CD4-positive, alpha-beta memory T cell (primary cell): Measurements from ENCODE around the gene IRF6. TPM values are rescaled to one million over a fixed set of nuclear protein-coding genes. Genes with fewer than 3 reads are reported as not detected.

Source experiments
- CTCF ChIA-PET: fragments of 350-600 bp; sonication (Branson Sonifier 250); formaldehyde crosslinking; loops from one replicate; lab custom pipeline; 2021; ENCODE audit warnings: inconsistent platforms; ENCODE audit not compliant: partially characterized antibody; lab: Charles Lee
- POLR2A ChIA-PET: fragments of 350-600 bp; sonication (Branson Sonifier 250); formaldehyde crosslinking; loops from one replicate; lab custom pipeline; 2021; ENCODE audit not compliant: partially characterized antibody; lab: Charles Lee
- DNase-seq, 5 donors: peaks; one replicate each; pipeline versions ENCODE4 v3.0.0 to v3.0.0-alpha.2; 2020 to 2022; ENCODE audit warnings: mixed read lengths in 1 of 5
- H3K27ac ChIP-seq: one replicate; pipeline ENCODE4 v1.7.0; 2013; ENCODE audit warnings: low read depth, low read length
- H3K27me3 ChIP-seq: 2 replicates; pipeline ENCODE4 v1.7.0; 2013; ENCODE audit warnings: mild to moderate bottlenecking, low read length, moderate library complexity; ENCODE audit not compliant: insufficient read depth
- H3K36me3 ChIP-seq: 2 replicates; pipeline ENCODE4 v1.7.0; 2013; ENCODE audit warnings: mild to moderate bottlenecking, low read length, moderate library complexity; ENCODE audit not compliant: insufficient read depth
- H3K4me1 ChIP-seq: 2 replicates; pipeline ENCODE4 v1.7.0; 2013; ENCODE audit warnings: mild to moderate bottlenecking, low read length, moderate library complexity; ENCODE audit not compliant: insufficient read depth
- H3K4me3 ChIP-seq, 2 donors: one replicate each; pipeline ENCODE4 v1.7.0; 2013; ENCODE audit warnings: low read length in 2 of 2, mild to moderate bottlenecking in 1 of 2
- H3K9me3 ChIP-seq, 2 donors: one replicate each; pipeline ENCODE4 v1.7.0; 2013; ENCODE audit warnings: low read length in 2 of 2, control low read depth in 1 of 2; ENCODE audit not compliant: control insufficient read depth in 1 of 2
- H3K27ac Mint-ChIP-seq, 7 donors: one replicate each; pipeline ENCODE4 v1.8.0; 2020 to 2021; ENCODE audit warnings: mixed read lengths in 7 of 7, mild to moderate bottlenecking in 6 of 7, inconsistent platforms in 3 of 7, moderate library complexity in 3 of 7
- H3K27me3 Mint-ChIP-seq, 2 donors: one replicate each; pipeline ENCODE4 v1.8.0; 2020 to 2021; ENCODE audit warnings: mixed read lengths in 2 of 2
- H3K36me3 Mint-ChIP-seq, 2 donors: one replicate each; pipeline ENCODE4 v1.8.0; 2020 to 2021; ENCODE audit warnings: mixed read lengths in 2 of 2, inconsistent platforms in 1 of 2, mild to moderate bottlenecking in 1 of 2
- H3K4me1 Mint-ChIP-seq, 4 donors: one replicate each; pipeline ENCODE4 v1.8.0; 2020 to 2021; ENCODE audit warnings: mixed read lengths in 4 of 4, mild to moderate bottlenecking in 1 of 4
- H3K4me3 Mint-ChIP-seq, 8 donors: one replicate each; pipeline ENCODE4 v1.8.0; 2020 to 2021; ENCODE audit warnings: mixed read lengths in 8 of 8, mild to moderate bottlenecking in 7 of 8, moderate library complexity in 6 of 8, inconsistent platforms in 3 of 8
- H3K9me3 Mint-ChIP-seq, 8 donors: one replicate each; pipeline ENCODE4 v1.8.0; 2020 to 2021; ENCODE audit warnings: mixed read lengths in 8 of 8, mild to moderate bottlenecking in 5 of 8, inconsistent platforms in 3 of 8, moderate library complexity in 1 of 8
- intact Hi-C: fragments of 100-400 bp; cut with micrococcal nuclease; formaldehyde crosslinking; loops from one replicate; pipeline ENCODE4 v1.15.1; 2023
- polyA plus RNA-seq, 2 donors: library from polyadenylated mRNA; unstranded; fragments of 300-500 nt; fragmentation: Illumina TruSeq; gene quantifications; one replicate each; pipeline ENCODE4 v1.2.3, GENCODE V29; 2021
- total RNA-seq, 2 experiments: library from RNA; stranded (reverse); gene quantifications; one replicate each; pipeline ENCODE4 v1.2.3, GENCODE V29; 2021

Gene IRF6
- total and polyA plus RNA-seq, 4 experiments from 2014 or later = 0.15 to 0.50 (median 0.42) TPM; not detected in 1

GRCh38 chr1:209775678-209776077 is 30.3 kb downstream of the IRF6 start:
- no peaks in the 10 kb centered on the region for H3K9me3 ChIP-seq
- POLR2A ChIA-PET = interaction anchor here (0.8 to 36.1 kb wide), 4 partner anchors 2 to 81 kb away, joined by 3 to 1778 read pairs (median 890); partner anchors contain the start of genes C1orf74, TRAF3IP3 and UTP25
- H3K4me3 ChIP-seq = no peak overlapping the region
- H3K27ac ChIP-seq = no peak overlapping the region
- intact Hi-C loops = no loop called here
- no peaks in the 10 kb centered on the region for H3K27me3 ChIP-seq
- peaks cover 69% of the 10 kb centered on the region for H3K4me1 ChIP-seq
- no peak for DNase-seq
- peaks cover 36 to 56% of the 10 kb centered on the region in 2 donors for H3K36me3 Mint-ChIP-seq
- CTCF ChIA-PET = interaction anchor here (0.9 to 1.6 kb wide), 5 partner anchors 8 to 49 kb away, joined by 3 to 5 read pairs (median 3); no protein-coding TSS in a partner anchor
- peak overlapping the region in 5 of 7 donors; percentile 43 to 88 (median 48) for H3K27ac Mint-ChIP-seq
- H3K36me3 ChIP-seq = peaks cover 86% of the 10 kb centered on the region
- H3K27me3 Mint-ChIP-seq = no peaks in the 10 kb centered on the region
- no peaks in the 10 kb centered on the region for H3K9me3 Mint-ChIP-seq
- peaks cover 18 to 30% (median 22%) of the 10 kb centered on the region in 4 donors for H3K4me1 Mint-ChIP-seq
- H3K4me3 Mint-ChIP-seq = no peak overlapping the region

- Mint-ChIP-seq H3K27me3 (no peaks in the 10 kb centered on the region), H3K4me1 (peaks cover 18 to 28% (median 19%) of the 10 kb centered on the region in 4 donors), H3K9me3 (no peaks in the 10 kb centered on the region), H3K27ac (peak overlapping the region in 5 of 7 donors; percentile 43 to 88 (median 72)), H3K36me3 (peaks cover 27 to 52% of the 10 kb centered on the region in 2 donors), H3K4me3 (peak overlapping the region in 2 of 8 donors; percentile 7 to 61)
- peaks cover 77% of the 10 kb centered on the region for H3K36me3 ChIP-seq
- ChIA-PET CTCF (interaction anchor here (1.1 to 3.6 kb wide), 6 partner anchors 13 to 49 kb away, joined by 3 to 32 read pairs (median 4); no protein-coding TSS in a partner anchor), POLR2A (interaction anchor here (1.4 to 36.1 kb wide), 6 partner anchors 1 to 89 kb away, joined by 3 to 1778 read pairs (median 10); partner anchors contain the start of genes C1orf74, TRAF3IP3 and UTP25)
- intact Hi-C loops = no loop called here
- DNase-seq = no peak
- H3K4me1 ChIP-seq = peaks cover 71% of the 10 kb centered on the region
- H3K9me3 ChIP-seq = no peaks in the 10 kb centered on the region
- no peak overlapping the region for H3K4me3 ChIP-seq
- H3K27me3 ChIP-seq = no peaks in the 10 kb centered on the region
- no peak overlapping the region for H3K27ac ChIP-seq
Measured at GRCh38 chr1:209774592-209774991, 31.4 kb downstream of the IRF6 start.

GRCh38 chr1:209772126-209772525 is 33.8 kb downstream of the IRF6 start:
- peaks cover 70% of the 10 kb centered on the region for H3K4me1 ChIP-seq
- Mint-ChIP-seq H3K27ac (no peak overlapping the region), H3K9me3 (no peaks in the 10 kb centered on the region), H3K4me1 (peaks cover 2 to 23% (median 18%) of the 10 kb centered on the region in 4 donors), H3K36me3 (peaks cover 24 to 43% of the 10 kb centered on the region in 2 donors), H3K27me3 (no peaks in the 10 kb centered on the region), H3K4me3 (no peak overlapping the region)
- H3K27me3 ChIP-seq = no peaks in the 10 kb centered on the region
- POLR2A ChIA-PET = interaction anchor here (1.0 to 36.1 kb wide), 6 partner anchors 2 to 51 kb away, joined by 3 to 1778 read pairs (median 6); partner anchors contain the start of genes C1orf74, IRF6 and TRAF3IP3
- intact Hi-C loops = no loop called here
- peak overlapping the region; percentile 6 for H3K27ac ChIP-seq
- DNase-seq = no peak
- CTCF ChIA-PET = interaction anchor here (0.9 to 3.6 kb wide), 6 partner anchors 12 to 51 kb away, joined by 4 to 32 read pairs (median 10); partner anchors contain the start of genes C1orf74 and TRAF3IP3
- H3K4me3 ChIP-seq = peak overlapping the region; percentile 9 to 29
- peaks cover 53% of the 10 kb centered on the region for H3K36me3 ChIP-seq
- H3K9me3 ChIP-seq = no peaks in the 10 kb centered on the region

- H3K4me3 ChIP-seq = peak overlapping the region; percentile 83 to 84
- peaks cover 34 to 38% of the 10 kb centered on the region in 2 donors for H3K36me3 Mint-ChIP-seq
- POLR2A ChIA-PET = interaction anchor here (1.7 to 36.1 kb wide), 6 partner anchors 3 to 161 kb away, joined by 3 to 1778 read pairs (median 14); partner anchors contain the start of genes C1orf74, TRAF3IP3 and UTP25
Measured at GRCh38 chr1:209770636-209771415, 35.1 kb downstream of the IRF6 start.

GRCh38 chr1:209769971-209770370 is 36.0 kb downstream of the IRF6 start:
- Mint-ChIP-seq H3K4me1 (peaks cover 0 to 27% (median 27%) of the 10 kb centered on the region in 4 donors), H3K36me3 (peaks cover 38 to 42% of the 10 kb centered on the region in 2 donors), H3K27me3 (no peaks in the 10 kb centered on the region), H3K27ac (no peak overlapping the region), H3K4me3 (no peak overlapping the region), H3K9me3 (no peaks in the 10 kb centered on the region)
- no peak for DNase-seq
- peaks cover 39% of the 10 kb centered on the region for H3K36me3 ChIP-seq
- peak overlapping the region; percentile 83 to 84 for H3K4me3 ChIP-seq
- ChIA-PET POLR2A (interaction anchor here (0.8 to 36.1 kb wide), 15 partner anchors 4 to 1526 kb away, joined by 3 to 1778 read pairs (median 5); partner anchors contain the start of genes C1orf74, PLXNA2, TRAF3IP3 and UTP25), CTCF (interaction anchor here (1.0 to 16.0 kb wide), 11 partner anchors 13 to 204 kb away, joined by 3 to 385 read pairs (median 5); partner anchors contain the start of genes C1orf74 and TRAF3IP3)
- H3K27me3 ChIP-seq = no peaks in the 10 kb centered on the region
- peaks cover 74% of the 10 kb centered on the region for H3K4me1 ChIP-seq
- intact Hi-C loops = loop anchor here (2.0 kb wide), 1 partner anchor 77 kb away; no protein-coding TSS in a partner anchor
- H3K9me3 ChIP-seq = no peaks in the 10 kb centered on the region
- H3K27ac ChIP-seq = peak overlapping the region; percentile 79

More at GRCh38 chr1:209770636-209771415, 35.1 kb downstream of the IRF6 start:
- no peak for DNase-seq
- CTCF ChIA-PET = interaction anchor here (1.1 to 16.0 kb wide), 4 partner anchors 16 to 201 kb away, joined by 3 to 385 read pairs (median 10); partner anchors contain the start of gene TRAF3IP3
- Mint-ChIP-seq H3K4me3 (no peak overlapping the region), H3K27ac (no peak overlapping the region), H3K27me3 (no peaks in the 10 kb centered on the region), H3K9me3 (no peaks in the 10 kb centered on the region), H3K4me1 (peaks cover 0 to 32% (median 24%) of the 10 kb centered on the region in 4 donors)
- H3K27ac ChIP-seq = peak overlapping the region; percentile 79
- intact Hi-C loops = no loop called here
- no peaks in the 10 kb centered on the region for H3K9me3 ChIP-seq
- H3K27me3 ChIP-seq = no peaks in the 10 kb centered on the region
- peaks cover 45% of the 10 kb centered on the region for H3K36me3 ChIP-seq
- H3K4me1 ChIP-seq = peaks cover 76% of the 10 kb centered on the region

- no peaks in the 10 kb centered on the region for H3K9me3 ChIP-seq
- ChIA-PET CTCF (interaction anchor here (0.8 to 16.0 kb wide), 13 partner anchors 14 to 203 kb away, joined by 3 to 385 read pairs (median 5); partner anchors contain the start of genes C1orf74 and TRAF3IP3), POLR2A (interaction anchor here (0.6 to 36.1 kb wide), 19 partner anchors 5 to 1525 kb away, joined by 3 to 1778 read pairs (median 5); partner anchors contain the start of genes C1orf74, IRF6, PLXNA2 and TRAF3IP3)
- H3K4me1 ChIP-seq = peaks cover 69% of the 10 kb centered on the region
- no peaks in the 10 kb centered on the region for H3K27me3 Mint-ChIP-seq
- peak overlapping the region; percentile 83 to 84 for H3K4me3 ChIP-seq
- peaks cover 34 to 44% of the 10 kb centered on the region in 2 donors for H3K36me3 Mint-ChIP-seq
- peaks cover 33% of the 10 kb centered on the region for H3K36me3 ChIP-seq
- DNase-seq = peak; percentile 74 to 88 (median 78)
- no peak overlapping the region for H3K27ac Mint-ChIP-seq
- H3K4me3 Mint-ChIP-seq = no peak overlapping the region
- H3K4me1 Mint-ChIP-seq = peaks cover 1 to 31% (median 23%) of the 10 kb centered on the region in 4 donors
- H3K9me3 Mint-ChIP-seq = no peaks in the 10 kb centered on the region
- H3K27ac ChIP-seq = peak overlapping the region; percentile 79
- intact Hi-C loops = loop anchor here (2.0 kb wide), 1 partner anchor 77 kb away; no protein-coding TSS in a partner anchor
- no peaks in the 10 kb centered on the region for H3K27me3 ChIP-seq
Measured at GRCh38 chr1:209769171-209769904, 36.6 kb downstream of the IRF6 start.
